GM21367 (cell line): ENCODE results near the gene ARHGDIG.

Experiments used
- ATAC-seq: cut with Tn5 transposase; IDR thresholded peaks from one replicate; pipeline ENCODE4 v1.9.1; 2021; ENCODE audit not compliant: unreplicated experiment

Gene ARHGDIG

GRCh38 chr16:279531-279930, 860 bp upstream of the ARHGDIG start:
- ATAC-seq, result no peak

GRCh38 chr16:280005-280460, 358 bp upstream of the ARHGDIG start:
- no peak for ATAC-seq

GRCh38 chr16:280991-281659, 734 bp downstream of the ARHGDIG start:
- ATAC-seq, result no peak

- ATAC-seq, result no peak
Measured at GRCh38 chr16:281660-282255, 1.4 kb downstream of the ARHGDIG start.

GRCh38 chr16:282491-282890, 2.1 kb downstream of the ARHGDIG start:
- ATAC-seq, result no peak

GRCh38 chr16:283033-283805, 2.8 kb downstream of the ARHGDIG start, which contains the start of gene PDIA2:
Gene PDIA2 (plus strand): TSS chr16:283164. CDS start chr16:283170, 6 bp downstream.
- no peak for ATAC-seq

GRCh38 chr16:284204-285120, 4.1 kb downstream of the ARHGDIG start:
- no peak for ATAC-seq

GRCh38 chr16:285146-286055, 5.0 kb downstream of the ARHGDIG start:
- ATAC-seq, result no peak

- ATAC-seq, result no peak
Measured at GRCh38 chr16:286491-287297, 6.3 kb downstream of the ARHGDIG start.

GRCh38 chr16:287298-287811, 7.0 kb downstream of the ARHGDIG start:
- ATAC-seq, result no peak

- no peak for ATAC-seq
Measured at GRCh38 chr16:287981-288920, 7.9 kb downstream of the ARHGDIG start.

- no peak for ATAC-seq
Measured at GRCh38 chr16:289395-289997, 9.1 kb downstream of the ARHGDIG start.

- no peak for ATAC-seq
Measured at GRCh38 chr16:290015-290680, 9.8 kb downstream of the ARHGDIG start.

GRCh38 chr16:290681-291405, 10.5 kb downstream of the ARHGDIG start:
- no peak for ATAC-seq

GRCh38 chr16:291539-291938, 11.1 kb downstream of the ARHGDIG start:
- ATAC-seq, result no peak
